ENCODE results near the gene RNPEPL1.

RNPEPL1 gene

GRCh38 chr2:240628507-240628807, 60.2 kb downstream of the RNPEPL1 start:
- no peak for DNase-seq

- DNase-seq, result no peak
Observed at GRCh38 chr2:240628808-240629618, 60.7 kb downstream of the RNPEPL1 start.

- DNase-seq, result no peak
Observed at GRCh38 chr2:240629619-240629967, 61.3 kb downstream of the RNPEPL1 start.

GRCh38 chr2:240629968-240630770, 61.9 kb downstream of the RNPEPL1 start:
- no peak for DNase-seq

Measured in NCI-H1092 (cell line).